Natural killer cell treated with Interleukin-12 subunit alpha and Interleukin-12 subunit beta and Interleukin-15 and Interleukin-18, amount 100 ng/mL, for 72 hours (primary cell): ENCODE results near the gene FKBP15. TPM values are rescaled to one million over a fixed set of nuclear protein-coding genes. Genes with fewer than 3 reads are reported as not detected.
"Not testable (repeated sequence)": the region's sequence is repeated elsewhere in the genome, so short reads cannot be mapped to it uniquely, and the experiment has no call there.

Experiments used
- ATAC-seq, 2 donors: fragments of 150-1000 bp; cut with Tn5 transposase in 1 of 2; sonication (Bioruptor Pico), chemical (Tn5 transposase) in 1 of 2; 2 replicates each; pipeline ENCODE4 v1.10.0; 2021
- DNase-seq: peaks from one replicate; pipeline ENCODE4 v3.0.0; 2022; ENCODE audit warnings: low spot score
- H3K27ac Mint-ChIP-seq, 2 donors: 1 replicate in 1 of 2; 2 replicates in 1 of 2; pipeline ENCODE4 v1.8.0; 2022; ENCODE audit warnings: mixed read lengths in 2 of 2, mild to moderate bottlenecking in 1 of 2, moderate library complexity in 1 of 2
- H3K27me3 Mint-ChIP-seq, 2 donors: 1 replicate in 1 of 2; 2 replicates in 1 of 2; pipeline ENCODE4 v1.8.0; 2022; ENCODE audit warnings: mixed read lengths in 2 of 2
- H3K36me3 Mint-ChIP-seq: one replicate; pipeline ENCODE4 v1.8.0; 2022; ENCODE audit warnings: mixed read lengths
- H3K4me1 Mint-ChIP-seq, 2 donors: 1 replicate in 1 of 2; 2 replicates in 1 of 2; pipeline ENCODE4 v1.8.0; 2022; ENCODE audit warnings: low read depth in 2 of 2, mixed read lengths in 2 of 2, mild to moderate bottlenecking in 1 of 2
- H3K4me3 Mint-ChIP-seq: one replicate; pipeline ENCODE4 v1.8.0; 2022; ENCODE audit warnings: mixed read lengths
- H3K9me3 Mint-ChIP-seq: 2 replicates; pipeline ENCODE4 v1.8.0; 2022; ENCODE audit warnings: mixed read lengths
- total RNA-seq, 2 donors: library from RNA; stranded (reverse); gene quantifications; one replicate each; pipeline ENCODE4 v1.2.3, GENCODE V29; 2022

FKBP15 gene
- total RNA-seq, 2 donors from 2014 or later, result 47.2 to 60.4 TPM

DNA sequence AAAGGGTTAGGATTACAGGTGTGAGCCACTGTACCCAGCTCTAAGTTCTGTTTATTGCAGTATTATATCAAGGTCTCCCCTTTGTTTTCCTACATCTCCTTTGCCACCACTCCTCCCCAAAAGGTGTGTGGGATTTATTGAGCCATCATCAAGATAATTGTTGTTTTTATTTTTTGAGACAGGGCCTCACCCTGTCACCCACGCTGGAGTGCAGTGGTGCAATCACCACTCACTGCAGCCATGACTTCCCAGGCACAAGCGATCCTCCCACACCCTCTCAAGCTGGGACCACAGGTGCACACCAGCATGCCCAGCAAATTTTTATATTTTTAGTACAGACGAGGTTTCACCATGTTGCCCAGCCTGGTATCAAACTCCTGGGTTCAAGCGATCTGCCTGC lies 24.8 kb upstream of the FKBP15 start:
- Mint-ChIP-seq H3K27ac (no peak overlapping the region), H3K36me3 (no peaks in the 10 kb centered on the region), H3K4me1 (peaks cover 0 to 3% of the 10 kb centered on the region in 2 donors), H3K27me3 (no peaks in the 10 kb centered on the region), H3K4me3 (no peak overlapping the region), H3K9me3 (no peaks in the 10 kb centered on the region)
- DNase-seq (no peak), ATAC-seq (no peak)

DNA sequence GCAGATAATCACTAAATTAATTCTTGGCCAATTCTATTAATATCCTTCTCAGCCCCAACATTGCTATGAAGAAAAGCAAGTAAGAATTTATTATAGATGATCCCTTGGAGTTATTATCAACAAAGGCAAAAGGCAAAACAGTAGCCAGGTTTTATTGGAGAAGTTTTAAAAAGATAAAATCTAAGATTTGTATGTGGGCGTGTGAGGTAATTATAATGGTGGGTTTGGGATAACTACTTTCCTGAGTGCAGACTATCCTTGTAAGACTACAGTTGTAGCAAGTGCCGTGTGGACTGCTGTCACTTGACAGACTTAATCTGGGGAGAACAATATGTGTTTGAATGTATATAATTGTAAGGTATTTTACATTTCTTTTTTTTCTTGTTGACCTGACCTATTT lies 23.5 kb upstream of the FKBP15 start:
- peaks cover 0 to 5% of the 10 kb centered on the region in 2 donors for H3K4me1 Mint-ChIP-seq
- no peak overlapping the region for H3K27ac Mint-ChIP-seq
- no peak for ATAC-seq
- H3K4me3 Mint-ChIP-seq, result no peak overlapping the region
- no peaks in the 10 kb centered on the region for H3K27me3 Mint-ChIP-seq
- no peaks in the 10 kb centered on the region for H3K36me3 Mint-ChIP-seq
- no peak for DNase-seq
- no peaks in the 10 kb centered on the region for H3K9me3 Mint-ChIP-seq

DNA sequence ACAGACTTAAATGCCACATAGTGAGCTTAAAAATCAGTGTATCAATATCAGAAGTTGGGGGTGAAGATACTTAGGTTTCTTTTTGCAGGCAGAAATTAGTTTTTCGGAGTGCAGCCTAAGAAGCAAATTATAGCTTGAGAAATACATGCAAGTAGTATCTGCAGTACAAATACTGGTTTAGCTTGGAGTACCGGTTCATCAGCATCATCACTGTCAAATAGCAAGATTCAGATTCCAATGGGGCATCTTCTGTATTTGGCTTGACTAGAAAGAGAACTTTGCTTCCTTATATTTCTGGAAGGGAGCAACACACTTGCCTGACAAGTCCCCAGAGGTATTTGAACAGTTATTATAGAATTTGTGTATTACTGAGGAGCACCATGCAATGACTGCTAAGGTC lies 20.1 kb upstream of the FKBP15 start:
- Mint-ChIP-seq H3K36me3 (no peaks in the 10 kb centered on the region), H3K4me1 (peaks cover 0 to 8% of the 10 kb centered on the region in 2 donors), H3K9me3 (no peaks in the 10 kb centered on the region), H3K4me3 (no peak overlapping the region), H3K27ac (no peak overlapping the region), H3K27me3 (no peaks in the 10 kb centered on the region)
- ATAC-seq (no peak), DNase-seq (no peak)

DNA sequence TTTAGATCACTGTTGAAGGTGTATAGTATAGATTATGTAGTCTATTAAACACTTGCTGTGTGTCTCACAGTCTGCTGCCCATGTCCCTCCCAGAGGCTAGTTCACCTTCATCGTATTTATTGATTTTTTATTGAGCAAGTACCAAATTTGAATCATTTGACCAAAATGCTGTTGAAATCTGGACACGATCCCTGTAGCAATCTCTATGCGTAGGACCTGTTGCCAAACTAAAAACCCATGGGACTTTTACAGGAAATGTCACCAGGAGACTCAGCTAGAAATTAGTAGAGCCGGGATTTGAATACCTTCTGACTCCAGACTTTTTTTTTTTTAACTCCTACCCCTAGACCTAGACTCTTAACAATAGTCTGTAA lies 17.8 kb upstream of the FKBP15 start:
- Mint-ChIP-seq H3K4me1 (peaks cover 0 to 8% of the 10 kb centered on the region in 2 donors), H3K36me3 (no peaks in the 10 kb centered on the region), H3K9me3 (no peaks in the 10 kb centered on the region), H3K27ac (no peak overlapping the region), H3K4me3 (no peak overlapping the region), H3K27me3 (no peaks in the 10 kb centered on the region)
- ATAC-seq, result no peak
- DNase-seq, result no peak

DNA sequence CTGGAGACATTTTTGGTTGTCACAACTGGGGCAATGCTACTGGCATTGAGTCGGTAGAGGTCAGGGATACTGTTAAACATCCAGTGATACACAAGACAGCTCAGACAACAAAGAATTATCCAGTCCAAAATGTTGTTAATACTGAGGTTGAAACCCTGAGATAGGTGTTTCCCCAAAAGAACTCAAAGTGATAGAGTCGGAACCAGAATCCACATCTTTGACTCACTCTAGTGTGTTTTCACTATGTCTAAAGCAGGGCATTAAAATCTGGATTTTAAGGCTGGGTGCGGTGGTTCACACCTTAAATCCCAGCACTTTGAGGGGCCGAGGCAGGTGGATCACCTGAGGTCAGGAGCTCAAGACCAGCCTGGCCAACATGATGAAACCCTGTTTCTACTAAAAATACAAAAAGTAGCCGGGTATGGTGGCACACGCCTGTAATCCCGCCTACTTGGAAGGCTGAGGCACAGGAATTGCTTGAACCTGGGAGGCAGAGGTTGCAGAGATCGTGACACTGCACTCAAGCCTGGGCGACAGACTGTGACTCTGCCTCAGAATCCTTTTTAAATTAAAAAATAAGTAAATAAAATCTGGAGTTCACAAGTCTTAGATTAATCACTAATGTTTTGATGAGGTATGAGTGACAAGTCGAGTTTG lies 17.3 kb upstream of the FKBP15 start:
- no peaks in the 10 kb centered on the region for H3K27me3 Mint-ChIP-seq
- no peak overlapping the region for H3K27ac Mint-ChIP-seq
- H3K4me1 Mint-ChIP-seq, result peaks cover 1 to 8% of the 10 kb centered on the region in 2 donors
- ATAC-seq, result no peak
- DNase-seq, result no peak
- H3K36me3 Mint-ChIP-seq, result no peaks in the 10 kb centered on the region
- H3K4me3 Mint-ChIP-seq, result no peak overlapping the region
- H3K9me3 Mint-ChIP-seq, result no peaks in the 10 kb centered on the region

DNA sequence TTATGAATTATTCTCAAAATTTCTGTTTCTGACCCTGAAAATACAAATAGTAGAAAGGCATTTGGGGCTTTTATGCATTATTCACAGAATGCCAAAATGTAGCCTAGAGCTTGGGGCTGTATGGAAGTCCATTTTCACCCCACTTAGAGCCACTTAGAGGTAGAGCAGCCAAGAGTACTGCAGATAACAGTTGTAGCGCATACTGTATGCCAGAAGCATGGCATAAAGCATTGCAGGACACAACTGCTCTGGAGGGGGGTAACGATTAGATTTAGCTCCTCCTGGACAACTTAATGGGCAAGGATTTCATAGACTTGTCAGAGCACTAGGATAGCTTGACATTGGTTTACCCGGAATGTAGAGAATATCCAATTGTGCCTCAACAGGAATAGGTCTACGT lies 15.9 kb upstream of the FKBP15 start:
- Mint-ChIP-seq H3K9me3 (no peaks in the 10 kb centered on the region), H3K36me3 (no peaks in the 10 kb centered on the region), H3K4me3 (no peak overlapping the region), H3K27ac (no peak overlapping the region), H3K4me1 (peaks cover 14 to 18% of the 10 kb centered on the region in 2 donors), H3K27me3 (no peaks in the 10 kb centered on the region)
- ATAC-seq (no peak), DNase-seq (no peak)

DNA sequence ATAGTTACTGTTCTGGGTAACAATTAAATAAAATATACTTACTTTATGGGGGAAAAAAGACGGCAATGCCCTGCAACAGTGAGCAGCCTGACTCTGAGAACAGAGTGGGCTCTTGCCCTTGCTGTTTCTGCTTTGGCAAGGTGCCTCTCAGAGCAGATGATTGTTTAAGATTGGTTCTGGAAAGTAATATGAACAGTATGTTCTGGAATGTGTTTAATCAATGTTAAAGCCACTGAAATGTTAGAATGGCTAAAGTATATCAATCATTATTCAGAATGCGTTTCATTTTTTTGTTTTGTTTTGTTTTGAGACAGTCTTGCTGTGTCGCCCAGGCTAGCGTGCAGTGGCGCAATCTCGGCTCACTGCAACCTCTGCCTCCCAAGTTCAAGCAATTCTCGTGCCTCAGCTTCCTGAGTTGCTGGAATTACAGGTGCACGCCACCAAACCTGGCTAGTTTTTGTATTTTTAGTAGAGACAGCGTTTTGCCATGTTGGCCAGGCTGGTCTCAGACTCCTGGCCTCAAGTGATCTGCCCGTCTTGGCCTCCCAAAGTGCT lies 14.7 kb upstream of the FKBP15 start:
- not testable (repeated sequence) for H3K4me3 Mint-ChIP-seq, DNase-seq, H3K27me3 Mint-ChIP-seq, ATAC-seq, H3K9me3 Mint-ChIP-seq, H3K36me3 Mint-ChIP-seq
- H3K27ac Mint-ChIP-seq, result peak overlapping the region in 1 of 2 donors; percentile 96
- H3K4me1 Mint-ChIP-seq, result peaks cover 16 to 23% of the 10 kb centered on the region in 2 donors

DNA sequence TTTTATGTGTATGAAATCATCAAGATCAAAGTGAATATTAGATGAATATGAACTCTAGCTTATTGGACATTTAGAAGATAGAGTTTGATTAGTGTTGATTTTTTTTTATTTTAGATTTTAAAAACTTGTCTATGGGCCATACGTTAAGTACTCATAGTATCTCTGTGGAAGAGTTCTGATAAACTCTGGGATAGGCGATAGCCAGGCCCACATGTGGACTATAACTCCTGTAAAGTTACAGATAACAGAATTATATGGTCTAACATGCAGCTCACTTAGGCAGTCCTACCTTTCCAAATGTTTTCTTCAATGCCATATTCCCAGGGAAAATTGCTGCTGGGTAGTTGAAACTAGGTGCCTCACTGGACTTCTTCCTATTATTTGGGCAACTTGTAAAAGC lies 10.6 kb upstream of the FKBP15 start:
- Mint-ChIP-seq H3K4me1 (peaks cover 23% of the 10 kb centered on the region in 2 donors), H3K9me3 (no peaks in the 10 kb centered on the region), H3K27me3 (no peaks in the 10 kb centered on the region), H3K36me3 (no peaks in the 10 kb centered on the region), H3K27ac (peak overlapping the region; percentile 87 to 96), H3K4me3 (no peak overlapping the region)
- DNase-seq, result no peak
- no peak for ATAC-seq

DNA sequence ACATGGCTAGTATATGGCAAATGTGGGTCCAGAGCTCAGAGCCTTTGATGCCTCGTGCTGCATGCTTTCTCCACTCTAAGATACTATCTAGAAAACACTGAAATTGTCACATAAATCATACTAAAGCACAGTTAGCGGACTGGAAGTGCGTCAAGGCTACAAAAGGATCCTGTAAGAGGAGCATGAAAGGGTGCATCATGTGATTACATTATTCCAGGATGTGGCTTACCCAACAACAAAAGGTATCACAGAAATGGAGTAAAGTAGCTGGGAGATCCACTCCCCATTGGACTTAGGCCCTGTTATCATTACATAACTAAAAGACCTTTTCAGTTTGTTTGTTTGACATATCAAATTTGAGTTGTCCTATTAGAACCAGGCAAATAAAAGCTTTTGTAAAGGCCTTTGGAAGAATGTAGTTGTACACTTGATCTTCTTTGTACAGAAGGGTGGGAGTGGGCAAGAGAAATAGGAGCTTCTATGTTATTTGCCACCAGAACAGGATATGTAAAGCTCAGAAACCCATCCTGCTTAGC lies 7.1 kb upstream of the FKBP15 start:
- Mint-ChIP-seq H3K36me3 (no peaks in the 10 kb centered on the region), H3K4me3 (no peak overlapping the region), H3K4me1 (peaks cover 19 to 26% of the 10 kb centered on the region in 2 donors), H3K27ac (no peak overlapping the region), H3K9me3 (no peaks in the 10 kb centered on the region), H3K27me3 (no peaks in the 10 kb centered on the region)
- ATAC-seq, result no peak
- no peak for DNase-seq

DNA sequence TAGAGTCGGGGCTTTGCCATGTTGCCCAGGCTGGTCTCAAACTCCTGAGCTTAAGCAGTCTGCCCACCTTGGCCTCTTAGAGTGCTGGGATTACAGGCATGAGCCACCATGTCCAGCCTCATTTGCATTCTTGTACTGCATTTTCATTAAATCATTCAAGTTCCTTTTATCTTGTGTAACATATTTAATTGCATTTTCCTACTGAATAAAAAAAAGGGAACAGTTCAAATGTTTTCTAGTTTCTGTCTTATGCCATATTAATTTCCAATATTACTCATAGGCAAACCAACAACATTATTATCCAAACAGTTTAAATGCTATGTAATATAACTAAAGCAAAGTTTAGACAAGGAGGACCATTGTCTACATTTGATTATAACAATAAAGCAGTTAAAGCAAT lies 6.4 kb upstream of the FKBP15 start:
- no peaks in the 10 kb centered on the region for H3K36me3 Mint-ChIP-seq
- H3K4me1 Mint-ChIP-seq, result peaks cover 19 to 26% of the 10 kb centered on the region in 2 donors
- ATAC-seq (no peak), DNase-seq (no peak)
- no peak overlapping the region for H3K4me3 Mint-ChIP-seq
- H3K27me3 Mint-ChIP-seq, result no peaks in the 10 kb centered on the region
- no peaks in the 10 kb centered on the region for H3K9me3 Mint-ChIP-seq
- H3K27ac Mint-ChIP-seq, result no peak overlapping the region

DNA sequence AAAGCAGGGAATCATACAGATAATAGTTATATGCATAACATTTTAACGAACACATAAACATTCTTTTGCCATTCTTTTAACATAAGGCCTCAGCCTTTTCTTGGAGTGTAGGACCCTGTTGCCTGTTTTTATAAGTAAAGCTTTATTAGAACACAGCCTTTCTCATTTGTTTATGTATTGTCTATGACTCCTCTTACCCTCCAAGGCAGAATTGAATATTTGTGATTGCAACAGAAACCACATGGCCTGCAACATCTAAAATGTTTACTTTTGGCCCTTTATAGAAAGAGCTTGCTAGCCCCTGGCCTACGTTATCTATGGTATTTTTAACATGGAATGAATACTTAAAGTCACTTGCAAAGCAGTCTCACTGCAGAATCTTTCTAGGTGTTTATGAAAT lies 2.9 kb upstream of the FKBP15 start:
- no peak overlapping the region for H3K27ac Mint-ChIP-seq
- H3K27me3 Mint-ChIP-seq, result no peaks in the 10 kb centered on the region
- H3K36me3 Mint-ChIP-seq, result no peaks in the 10 kb centered on the region
- H3K4me3 Mint-ChIP-seq, result no peak overlapping the region
- H3K9me3 Mint-ChIP-seq, result no peaks in the 10 kb centered on the region
- ATAC-seq (no peak), DNase-seq (no peak)
- peaks cover 31 to 45% of the 10 kb centered on the region in 2 donors for H3K4me1 Mint-ChIP-seq

DNA sequence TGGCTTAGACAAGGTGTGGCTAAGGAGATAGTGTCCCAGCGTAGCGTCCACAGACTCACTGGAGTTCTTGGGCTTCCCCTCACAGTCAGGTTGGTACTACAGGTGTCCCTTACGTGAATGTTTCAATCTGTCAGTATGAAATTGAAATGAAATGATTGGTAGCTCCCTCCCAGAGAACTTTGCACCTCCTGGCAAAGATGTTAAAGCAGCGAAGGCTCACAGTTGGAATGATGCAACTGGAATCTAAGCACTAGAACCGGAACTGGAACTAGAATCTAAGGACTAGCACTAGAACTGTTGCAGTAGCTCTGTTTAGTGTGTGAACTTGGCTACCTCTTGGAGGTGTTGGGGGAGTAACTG lies 1.4 kb upstream of the FKBP15 start:
- H3K27ac Mint-ChIP-seq, result peak overlapping the region; percentile 81 to 91
- no peaks in the 10 kb centered on the region for H3K9me3 Mint-ChIP-seq
- ATAC-seq, result no peak
- no peak for DNase-seq
- no peaks in the 10 kb centered on the region for H3K36me3 Mint-ChIP-seq
- peak overlapping the region; percentile 90 for H3K4me3 Mint-ChIP-seq
- peaks cover 34 to 51% of the 10 kb centered on the region in 2 donors for H3K4me1 Mint-ChIP-seq
- no peaks in the 10 kb centered on the region for H3K27me3 Mint-ChIP-seq

DNA sequence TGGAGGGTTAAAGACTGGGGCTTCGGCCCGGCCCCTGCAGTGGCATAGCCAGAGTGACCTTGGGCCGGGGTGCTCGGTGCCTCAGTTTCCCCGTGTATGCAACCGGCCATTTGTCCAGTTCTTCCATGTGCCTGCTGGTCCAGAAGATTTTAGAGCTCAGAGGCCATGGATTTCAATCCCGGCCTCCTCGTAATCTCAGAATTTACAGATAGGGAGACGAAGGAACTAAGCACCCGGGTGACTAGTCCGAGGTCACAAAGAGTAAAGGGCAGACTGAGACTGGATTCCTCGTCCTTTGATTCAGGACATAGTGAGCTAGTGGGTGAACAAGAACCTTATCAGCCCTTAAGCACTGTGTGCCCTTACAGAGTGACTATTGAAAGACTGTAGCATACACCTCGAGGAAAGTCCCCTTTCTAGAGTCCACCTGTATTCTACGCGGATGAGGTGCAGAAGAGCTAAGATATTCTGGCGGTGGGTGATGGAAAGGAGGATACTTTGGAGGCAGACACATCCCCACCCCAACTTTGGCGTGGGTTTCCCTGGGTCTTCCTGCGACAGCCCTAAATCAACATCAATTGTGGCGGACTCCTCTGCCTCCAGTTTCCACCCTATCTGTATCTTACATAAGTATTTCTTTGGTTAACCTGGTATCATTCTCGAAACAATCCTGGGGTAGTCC lies 864 bp upstream of the FKBP15 start:
- Mint-ChIP-seq H3K4me1 (peaks cover 34 to 51% of the 10 kb centered on the region in 2 donors), H3K9me3 (no peaks in the 10 kb centered on the region), H3K36me3 (no peaks in the 10 kb centered on the region), H3K27me3 (no peaks in the 10 kb centered on the region), H3K4me3 (peak overlapping the region; percentile 90), H3K27ac (peak overlapping the region; percentile 81 to 91)
- DNase-seq, result no peak
- no peak for ATAC-seq

DNA sequence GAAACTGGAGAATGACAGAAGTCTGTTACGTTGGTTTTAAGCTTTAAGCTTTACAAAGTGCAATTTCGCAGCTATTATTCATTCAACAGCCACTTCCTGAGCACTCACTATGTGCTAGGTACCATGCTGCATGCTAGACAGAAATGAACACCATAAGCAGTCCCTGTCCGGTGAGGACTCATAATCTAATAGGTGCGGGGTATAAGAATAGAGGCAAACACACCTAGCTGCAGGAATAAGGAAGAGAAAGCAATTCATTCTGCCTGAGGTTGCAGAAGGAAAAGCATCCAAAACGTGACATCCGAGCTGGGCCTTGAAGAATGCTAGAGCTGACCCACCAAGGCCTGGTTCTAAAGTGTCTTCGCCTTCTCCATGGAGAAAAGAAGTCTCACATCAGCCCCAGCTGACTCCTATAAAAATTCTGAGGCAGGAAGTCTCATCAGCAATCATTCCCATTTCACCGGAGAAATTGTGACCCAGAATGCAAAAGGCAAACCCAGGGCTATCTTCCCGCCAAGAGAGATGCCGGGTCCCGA lies 542 bp downstream of the FKBP15 start:
- DNase-seq, result no peak
- no peaks in the 10 kb centered on the region for H3K27me3 Mint-ChIP-seq
- H3K9me3 Mint-ChIP-seq, result no peaks in the 10 kb centered on the region
- H3K4me1 Mint-ChIP-seq, result peaks cover 37 to 51% of the 10 kb centered on the region in 2 donors
- ATAC-seq, result peak in 1 of 2 donors; percentile 54
- H3K4me3 Mint-ChIP-seq, result peak overlapping the region; percentile 90
- peak overlapping the region; percentile 81 to 91 for H3K27ac Mint-ChIP-seq
- H3K36me3 Mint-ChIP-seq, result no peaks in the 10 kb centered on the region
